Lung (tissue), 12 donors: ENCODE results near the gene PAM. TPM values are rescaled to one million over a fixed set of nuclear protein-coding genes. Genes with fewer than 3 reads are reported as not detected.
"Not testable (repeated sequence)": the region's sequence is repeated elsewhere in the genome, so short reads cannot be mapped to it uniquely, and the experiment has no call there.

Experiments
- ATAC-seq: fragments of 200-7000 bp; cut with Tn5 transposase; one replicate; pipeline ENCODE4 v1.9.1; 2020; ENCODE audit warnings: moderate number of reproducible peaks; ENCODE audit not compliant: insufficient read depth, low FRiP score
- DNase-seq, 3 donors: peaks; one replicate each; pipeline ENCODE4 v3.0.0-alpha.2; 2013 to 2017
- H3K27ac ChIP-seq, 2 donors: one replicate each; pipeline ENCODE4 v1.5.1; 2013; ENCODE audit warnings: mild to moderate bottlenecking in 2 of 2, moderate library complexity in 2 of 2, control low read depth in 1 of 2, inconsistent platforms in 1 of 2, low read depth in 1 of 2, low read length in 1 of 2
- H3K27me3 ChIP-seq, 3 donors: one replicate each; pipeline ENCODE4 v1.5.1; 2013; ENCODE audit warnings: low read length in 2 of 3; ENCODE audit not compliant: control insufficient read depth in 3 of 3, insufficient read depth in 3 of 3
- H3K36me3 ChIP-seq, 4 donors: one replicate each; pipeline ENCODE4 v1.5.1; 2013; ENCODE audit warnings: low read length in 4 of 4, mild to moderate bottlenecking in 1 of 4, moderate library complexity in 1 of 4; ENCODE audit not compliant: control insufficient read depth in 4 of 4, insufficient read depth in 4 of 4
- H3K4me1 ChIP-seq, 5 donors: one replicate each; pipeline ENCODE4 v1.5.1; 2013; ENCODE audit warnings: low read length in 5 of 5, mild to moderate bottlenecking in 2 of 5, moderate library complexity in 1 of 5; ENCODE audit not compliant: control insufficient read depth in 5 of 5, insufficient read depth in 5 of 5
- H3K4me3 ChIP-seq: one replicate; pipeline ENCODE4 v1.5.1; 2013; ENCODE audit warnings: mild to moderate bottlenecking, control low read depth, moderate library complexity
- H3K9ac ChIP-seq, 2 donors: one replicate each; pipeline ENCODE4 v1.5.1; 2013; ENCODE audit warnings: low read length in 2 of 2, control low read depth in 1 of 2; ENCODE audit not compliant: insufficient read depth in 1 of 2
- H3K9me3 ChIP-seq, 4 donors: one replicate each; pipeline ENCODE4 v1.5.1; 2013; ENCODE audit warnings: low read length in 3 of 4, mild to moderate bottlenecking in 1 of 4, moderate library complexity in 1 of 4; ENCODE audit not compliant: control insufficient read depth in 4 of 4, insufficient read depth in 3 of 4
- CTCF ChIP-seq: IDR thresholded peaks from 2 replicates; pipeline ENCODE4 v1.5.1; 2012; ENCODE audit warnings: mild to moderate bottlenecking; ENCODE audit errors: control extremely low read depth, extremely low read depth
- WGBS, 2 donors: extraction: QIAGEN DNeasy Blood & Tissue Kit; methylation state at CpG; one replicate each; pipeline ENCODE4 v1.1.7; 2013; 5-methylcytosine and 5-hydroxymethylcytosine counted together
- polyA plus RNA-seq, 2 donors: library from polyadenylated mRNA; stranded (reverse); fragments of 200-250 nt; gene quantifications; one replicate each; pipeline ENCODE4 v1.2.1, GENCODE V29; 2013
- total RNA-seq, 2 donors: library from RNA; depleted of rRNA in 1 of 2; stranded (reverse); fragments of >200 nt in 1 of 2; gene quantifications; one replicate each; pipeline ENCODE4 v1.2.1, GENCODE V29; 2014 to 2021
- donor health status: control.
- donor health status: control.
- donor health status: Bipolar disorder and iron deficiency.
- donor health status: healthy.
- donor health status: DM: yes; HTN: yes; CAD: no.

PAM gene
- total and polyA plus RNA-seq, 4 donors, result 117 to 248 (median 151) TPM

GRCh38 chr5:102902647-102903046 is 147.5 kb downstream of the PAM start:
- TF ChIP-seq CTCF, result no peak
- Histone ChIP-seq H3K9ac (no peak overlapping the region), H3K4me1 (peaks cover 0 to 22% (median 0%) of the 10 kb centered on the region in 5 donors), H3K36me3 (peaks cover 0 to 3% (median 0%) of the 10 kb centered on the region in 4 donors), H3K27me3 (no peaks in the 10 kb centered on the region), H3K9me3 (no peaks in the 10 kb centered on the region), H3K4me3 (no peak overlapping the region), H3K27ac (no peak overlapping the region)
- DNase-seq, result no peak
- WGBS, 2 donors, result 90 to 96% methylated on average over 2 of the region's 2 CpGs
- ATAC-seq, result no peak

GRCh38 chr5:102903074-102903871 is 148.2 kb downstream of the PAM start:
- Histone ChIP-seq H3K27ac (peak overlapping the region in 1 of 2 donors; percentile 45), H3K9me3 (no peaks in the 10 kb centered on the region), H3K4me1 (peaks cover 0 to 19% (median 0%) of the 10 kb centered on the region in 5 donors), H3K36me3 (peaks cover 0 to 3% (median 0%) of the 10 kb centered on the region in 4 donors), H3K4me3 (no peak overlapping the region), H3K9ac (no peak overlapping the region), H3K27me3 (no peaks in the 10 kb centered on the region)
- TF ChIP-seq CTCF, result no peak
- DNase-seq (no peak), ATAC-seq (no peak)
- 82 to 84% methylated on average over 7 of the region's 7 CpGs for WGBS, 2 donors

- Histone ChIP-seq H3K4me1 (peaks cover 0 to 16% (median 0%) of the 10 kb centered on the region in 5 donors), H3K9ac (no peak overlapping the region), H3K27me3 (no peaks in the 10 kb centered on the region), H3K36me3 (peaks cover 0 to 3% (median 0%) of the 10 kb centered on the region in 4 donors), H3K9me3 (no peaks in the 10 kb centered on the region), H3K27ac (no peak overlapping the region), H3K4me3 (no peak overlapping the region)
- 96 to 97% methylated on average over 1 of the region's 1 CpG for WGBS, 2 donors
- TF ChIP-seq CTCF, result no peak
- no peak for DNase-seq
- no peak for ATAC-seq
Observed at GRCh38 chr5:102905056-102905455, 150.0 kb downstream of the PAM start.

GRCh38 chr5:102907099-102907498 is 152.0 kb downstream of the PAM start:
- ATAC-seq, DNase-seq, H3K27me3 ChIP-seq, H3K27ac ChIP-seq, H3K4me3 ChIP-seq, H3K9ac ChIP-seq, H3K36me3 ChIP-seq, H3K9me3 ChIP-seq: not testable (repeated sequence)
- H3K4me1 ChIP-seq, result peaks cover 0 to 24% (median 6%) of the 10 kb centered on the region in 5 donors
- WGBS, 2 donors, result no CpG with 5 or more reads among the region's 2 CpGs
